D721Med (cell line): ENCODE measurements around the gene GSK3B.

Source experiments
- DNase-seq: peaks from one replicate; pipeline ENCODE4 v3.0.0; 2011; ENCODE audit warnings: low spot score; ENCODE audit not compliant: insufficient read length
- FAIRE-seq: peaks from 2 replicates; lab custom pipeline; 2011; peaks lifted over from hg19 to GRCh38; lab: Jason Lieb, UNC
- CTCF ChIP-seq: IDR thresholded peaks from 2 replicates; pipeline ENCODE4 v1.5.1; 2012; ENCODE audit warnings: mild to moderate bottlenecking, control low read depth; ENCODE audit not compliant: insufficient read depth; ENCODE audit errors: missing control alignments

Gene GSK3B

GRCh38 chr3:120093911-120094775 is at the start of gene GSK3B:
Gene GSK3B, minus strand, starts transcription at chr3:120094447. Its CDS starts 1,013 bp downstream, at chr3:120093434.
- TF ChIP-seq CTCF = no peak
- FAIRE-seq = peak; percentile 64
- peak; percentile 31 for DNase-seq

GRCh38 chr3:120143676-120144075 is 49.4 kb upstream of the GSK3B start:
- FAIRE-seq (no peak), DNase-seq (no peak)
- TF ChIP-seq CTCF = no peak

GRCh38 chr3:120142236-120142635 is 48.0 kb upstream of the GSK3B start:
- no peak for TF ChIP-seq CTCF
- DNase-seq = no peak
- no peak for FAIRE-seq

- no peak for FAIRE-seq
- TF ChIP-seq CTCF = no peak
- no peak for DNase-seq
Observed at GRCh38 chr3:120140098-120140742, 46.0 kb upstream of the GSK3B start.

- FAIRE-seq = no peak
- TF ChIP-seq CTCF = no peak
- no peak for DNase-seq
Observed at GRCh38 chr3:120139140-120139539, 44.9 kb upstream of the GSK3B start.

- FAIRE-seq = no peak
- TF ChIP-seq CTCF = no peak
- DNase-seq = no peak
Observed at GRCh38 chr3:120137548-120137947, 43.3 kb upstream of the GSK3B start.

- DNase-seq (no peak), FAIRE-seq (no peak)
- no peak for TF ChIP-seq CTCF
Observed at GRCh38 chr3:120130656-120131055, 36.4 kb upstream of the GSK3B start.
